HG03457 (cell line): Measurements from ENCODE around the gene TUBE1.

Experiments
- ATAC-seq: cut with Tn5 transposase; IDR thresholded peaks from one replicate; pipeline ENCODE4 v1.9.1; 2021; ENCODE audit warnings: moderate number of reproducible peaks; ENCODE audit not compliant: unreplicated experiment

TUBE1 gene

DNA sequence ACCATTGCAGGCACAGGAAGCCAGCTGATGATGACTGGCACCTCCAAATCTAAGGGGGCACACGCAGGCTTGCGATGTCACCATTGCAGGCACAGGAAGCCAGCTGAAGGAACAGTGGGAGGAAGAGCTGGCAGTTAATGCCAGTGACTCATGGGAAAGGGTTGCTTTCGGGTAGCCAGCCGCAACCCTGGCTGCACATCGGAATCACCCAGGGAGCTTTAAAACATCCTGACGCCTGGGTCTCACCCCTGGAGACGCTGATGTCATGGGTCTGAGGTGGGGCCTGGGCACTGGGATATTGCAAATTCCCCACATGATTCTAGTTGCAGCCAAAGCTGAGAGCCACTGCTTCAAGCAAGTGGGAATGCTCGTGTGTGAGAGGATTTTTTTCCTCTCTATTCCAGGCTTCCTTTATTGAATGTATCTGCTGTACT is 49.5 kb downstream of the TUBE1 start:
- ATAC-seq: no peak

DNA sequence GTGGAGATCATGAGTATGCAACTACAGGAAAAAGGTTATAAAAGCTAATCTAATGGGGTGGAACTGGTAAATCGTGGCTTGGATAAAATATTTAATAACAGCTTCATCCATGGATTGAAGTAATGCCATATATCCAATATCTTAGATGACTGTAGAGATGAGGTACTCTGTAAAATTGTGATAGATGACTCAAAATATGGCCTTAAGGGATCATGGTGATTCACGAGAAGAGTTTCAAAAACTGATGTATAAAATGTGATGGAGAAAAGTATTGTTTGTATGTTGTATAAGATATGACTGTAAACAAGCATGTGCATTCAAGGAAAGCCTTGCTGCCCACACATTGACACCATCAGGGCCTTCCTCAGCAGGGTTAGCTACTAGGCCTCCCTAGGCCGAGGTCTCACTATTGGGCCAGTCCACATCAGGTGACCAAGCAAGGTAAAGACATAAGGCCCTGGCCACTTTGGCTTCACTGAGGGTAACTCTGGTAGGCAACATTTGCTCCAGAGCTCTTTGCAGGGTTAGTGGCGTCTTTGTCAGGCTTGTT is 51.1 kb downstream of the TUBE1 start:
- ATAC-seq: no peak

DNA sequence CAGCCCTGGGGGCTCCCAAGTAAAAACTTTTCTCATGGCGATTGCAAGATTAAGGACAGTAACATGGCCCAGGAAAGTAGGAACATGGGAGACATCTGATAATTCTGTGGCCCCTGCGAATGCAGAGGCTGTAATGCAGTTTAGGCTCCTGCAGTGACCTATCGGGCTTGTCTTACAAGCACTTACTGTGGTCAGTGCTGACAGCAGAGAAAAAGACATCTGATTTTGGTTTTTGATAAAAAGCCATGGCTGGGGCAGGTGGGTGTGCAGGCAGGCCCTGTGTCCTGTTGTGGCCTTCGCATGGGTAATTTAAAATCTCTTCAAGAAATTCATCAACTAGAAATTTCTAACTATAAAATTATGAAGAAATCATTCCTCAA is 52.7 kb downstream of the TUBE1 start:
- ATAC-seq: no peak

GRCh38 chr6:112033791-112034615 is 53.3 kb downstream of the TUBE1 start:
- ATAC-seq: no peak

- ATAC-seq: no peak
These were observed 54.6 kb downstream of the TUBE1 start for GRCh38 chr6:112032728-112033127.

GRCh38 chr6:112031960-112032359 is 55.3 kb downstream of the TUBE1 start:
- no peak for ATAC-seq

GRCh38 chr6:112030961-112031660 is 56.2 kb downstream of the TUBE1 start:
- no peak for ATAC-seq

GRCh38 chr6:112030206-112030960 is 56.9 kb downstream of the TUBE1 start:
- no peak for ATAC-seq

- no peak for ATAC-seq
These were observed 58.0 kb downstream of the TUBE1 start for GRCh38 chr6:112029045-112029822.

GRCh38 chr6:112027942-112028674 is 59.2 kb downstream of the TUBE1 start:
- no peak for ATAC-seq

- ATAC-seq: no peak
These were observed 60.3 kb downstream of the TUBE1 start for GRCh38 chr6:112026933-112027332.

GRCh38 chr6:112024464-112024863 is 62.8 kb downstream of the TUBE1 start:
- ATAC-seq: no peak

- no peak for ATAC-seq
These were observed 64.5 kb downstream of the TUBE1 start for GRCh38 chr6:112022749-112023148.

GRCh38 chr6:112021691-112022310 is 65.5 kb downstream of the TUBE1 start:
- ATAC-seq: no peak
